ENCODE measurements around the gene SSTR3. TPM values are rescaled to one million over a fixed set of nuclear protein-coding genes. Genes with fewer than 3 reads are reported as not detected.

Gene SSTR3
- total and polyA plus RNA-seq, 2 donors (not counting 1 experiment from before 2014, with no cell fraction given) = 0.64 to 0.98 TPM

DNA sequence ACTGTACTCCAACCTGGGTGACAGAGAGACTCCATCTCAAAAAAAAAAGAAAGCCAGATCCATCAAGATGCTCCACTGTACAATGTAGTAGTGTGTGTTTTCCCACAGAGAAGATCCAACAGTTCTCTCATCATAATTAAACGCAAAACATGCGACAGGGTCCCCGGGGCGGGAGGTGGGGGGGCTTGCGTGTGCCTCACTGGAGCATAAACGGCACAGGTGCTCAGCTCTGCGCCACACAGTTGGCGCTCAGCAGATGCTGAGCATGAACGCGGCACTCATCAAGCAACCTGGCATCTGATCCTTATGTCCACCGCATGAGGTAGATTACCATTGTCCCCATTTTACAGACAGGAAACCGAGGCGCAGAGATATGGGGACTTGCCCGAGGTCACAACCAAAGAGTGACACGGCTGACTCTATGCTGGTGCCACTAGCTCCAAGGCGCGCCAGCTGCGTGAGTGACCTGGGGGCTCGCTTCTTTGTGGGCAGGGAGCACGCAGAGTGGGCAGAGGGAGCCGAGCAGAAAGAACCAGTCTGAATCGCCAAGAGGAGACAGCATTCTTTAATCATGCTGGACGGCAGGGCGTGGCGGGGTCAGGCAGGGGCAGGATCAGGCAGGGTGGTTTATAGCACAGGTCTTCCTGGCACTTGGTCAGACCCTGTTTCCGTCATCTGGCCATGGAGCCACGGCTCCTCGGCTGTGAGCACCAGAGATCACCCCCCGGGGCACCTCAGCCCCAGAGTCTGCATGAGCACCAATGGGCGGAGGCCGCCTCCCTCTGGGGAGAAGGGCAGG lies 32.5 kb downstream of the SSTR3 start:
- Mint-ChIP-seq H3K4me3 (no peak overlapping the region), H3K9me3 (ENCODE audit: insufficient read depth) (no peaks in the 10 kb centered on the region), H3K4me1 (peaks cover 13% of the 10 kb centered on the region), H3K27me3 (peaks cover 25% of the 10 kb centered on the region), H3K27ac (no peak overlapping the region)
- no peak overlapping the region for H3K27ac ChIP-seq (ENCODE audit: low read length in 2 of 2)
- ATAC-seq (ENCODE audit: low read depth) = no peak
- ChIA-PET POLR2A (interaction anchor here (0.7 kb wide), 1 partner anchor 373 kb away, joined by 3 read pairs; no protein-coding TSS in a partner anchor), CTCF (interaction anchor here (1.1 kb wide), 1 partner anchor 81 kb away, joined by 3 read pairs; no protein-coding TSS in a partner anchor)
- H3K9ac ChIP-seq (ENCODE audit: low read length) = no peak overlapping the region
- no peaks in the 10 kb centered on the region for H3K79me2 ChIP-seq (ENCODE audit: control insufficient read depth, insufficient read depth, low read length)
- peaks cover 0 to 16% (median 0%) of the 10 kb centered on the region in 4 experiments for H3K27me3 ChIP-seq (replicated peaks in 1 of 4; ENCODE audit: control extremely low read depth in 1 of 4, control insufficient read depth in 3 of 4, insufficient read depth in 4 of 4, low read length in 3 of 4)
- intact Hi-C loops (cut with micrococcal nuclease) = no loop called here
- no peak for TF ChIP-seq EZH2 (IDR thresholded peaks at IDR 0.05; ENCODE audit: borderline replicate concordance, insufficient read depth, low read depth, low read length, poor library complexity, severe bottlenecking)
- TF ChIP-seq, protein P1, sequence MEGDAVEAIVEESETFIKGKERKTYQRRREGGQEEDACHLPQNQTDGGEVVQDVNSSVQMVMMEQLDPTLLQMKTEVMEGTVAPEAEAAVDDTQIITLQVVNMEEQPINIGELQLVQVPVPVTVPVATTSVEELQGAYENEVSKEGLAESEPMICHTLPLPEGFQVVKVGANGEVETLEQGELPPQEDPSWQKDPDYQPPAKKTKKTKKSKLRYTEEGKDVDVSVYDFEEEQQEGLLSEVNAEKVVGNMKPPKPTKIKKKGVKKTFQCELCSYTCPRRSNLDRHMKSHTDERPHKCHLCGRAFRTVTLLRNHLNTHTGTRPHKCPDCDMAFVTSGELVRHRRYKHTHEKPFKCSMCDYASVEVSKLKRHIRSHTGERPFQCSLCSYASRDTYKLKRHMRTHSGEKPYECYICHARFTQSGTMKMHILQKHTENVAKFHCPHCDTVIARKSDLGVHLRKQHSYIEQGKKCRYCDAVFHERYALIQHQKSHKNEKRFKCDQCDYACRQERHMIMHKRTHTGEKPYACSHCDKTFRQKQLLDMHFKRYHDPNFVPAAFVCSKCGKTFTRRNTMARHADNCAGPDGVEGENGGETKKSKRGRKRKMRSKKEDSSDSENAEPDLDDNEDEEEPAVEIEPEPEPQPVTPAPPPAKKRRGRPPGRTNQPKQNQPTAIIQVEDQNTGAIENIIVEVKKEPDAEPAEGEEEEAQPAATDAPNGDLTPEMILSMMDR (IDR thresholded peaks at IDR 0.05) = no peak
- no peaks in the 10 kb centered on the region for H3K36me3 ChIP-seq (replicated peaks in 1 of 2; ENCODE audit: control extremely low read depth in 1 of 2, control insufficient read depth in 1 of 2, extremely low read depth in 1 of 2, insufficient read depth in 2 of 2, low read length in 1 of 2)
- WGBS (ENCODE audit: insufficient coverage) = 96% methylated on average over 28 of the region's 31 CpGs
- no peak overlapping the region for H2AFZ ChIP-seq (ENCODE audit: insufficient read depth, low read depth, low read length, poor library complexity, severe bottlenecking)
- H3K9me3 ChIP-seq (ENCODE audit: control extremely low read depth in 1 of 3, control insufficient read depth in 2 of 3, insufficient read depth in 1 of 3, low read length in 2 of 3) = peaks cover 0 to 1% (median 0%) of the 10 kb centered on the region in 3 donors
- H3K4me1 ChIP-seq (ENCODE audit: control insufficient read depth in 2 of 2, insufficient read depth in 2 of 2, low read length in 2 of 2) = peaks cover 11 to 15% of the 10 kb centered on the region in 2 donors
- no peak overlapping the region for H3K4me2 ChIP-seq (replicated peaks; ENCODE audit: low read depth, low read length, poor library complexity, severe bottlenecking)
- no peak overlapping the region for H3K4me3 ChIP-seq (ENCODE audit: control extremely low read depth in 1 of 5, extremely low read depth in 1 of 5, insufficient read depth in 1 of 5, low read depth in 2 of 5, low read length in 4 of 5)
- H4K20me1 ChIP-seq (ENCODE audit: control insufficient read depth, insufficient read depth, low read length, poor library complexity, severe bottlenecking) = no peaks in the 10 kb centered on the region
- no peak for DNase-seq

DNA sequence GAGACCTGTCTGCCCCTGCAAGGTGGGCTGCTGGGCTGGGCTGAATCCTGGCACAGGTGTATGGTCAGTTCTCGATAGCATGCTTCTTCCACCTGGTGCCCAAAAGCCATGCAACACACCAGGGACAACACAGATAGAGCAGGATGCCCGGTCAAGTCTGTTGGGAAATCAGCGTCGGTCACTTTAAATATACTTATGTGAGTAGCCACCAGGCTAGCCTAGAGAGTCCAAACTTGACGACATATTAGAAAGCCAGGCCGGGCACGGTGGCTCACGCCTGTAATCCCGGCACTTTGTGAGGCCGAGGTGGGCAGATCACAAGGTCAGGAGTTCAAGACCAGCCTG lies 33.2 kb downstream of the SSTR3 start:
- H2AFZ ChIP-seq (ENCODE audit: insufficient read depth, low read depth, low read length, poor library complexity, severe bottlenecking) = no peak overlapping the region
- peaks cover 0 to 14% (median 0%) of the 10 kb centered on the region in 4 experiments for H3K27me3 ChIP-seq (replicated peaks in 1 of 4; ENCODE audit: control extremely low read depth in 1 of 4, control insufficient read depth in 3 of 4, insufficient read depth in 4 of 4, low read length in 3 of 4)
- no peaks in the 10 kb centered on the region for H4K20me1 ChIP-seq (ENCODE audit: control insufficient read depth, insufficient read depth, low read length, poor library complexity, severe bottlenecking)
- no peaks in the 10 kb centered on the region for H3K9me3 Mint-ChIP-seq (ENCODE audit: insufficient read depth)
- peaks cover 0 to 5% (median 0%) of the 10 kb centered on the region in 3 donors for H3K9me3 ChIP-seq (ENCODE audit: control extremely low read depth in 1 of 3, control insufficient read depth in 2 of 3, insufficient read depth in 1 of 3, low read length in 2 of 3)
- no peak overlapping the region for H3K27ac ChIP-seq (ENCODE audit: low read length in 2 of 2)
- CTCF ChIA-PET = interaction anchor here (1.1 kb wide), 1 partner anchor 81 kb away, joined by 3 read pairs; no protein-coding TSS in a partner anchor
- WGBS (ENCODE audit: insufficient coverage) = 98% methylated on average over 7 of the region's 10 CpGs
- H3K27ac Mint-ChIP-seq = no peak overlapping the region
- H3K4me1 Mint-ChIP-seq = peaks cover 13% of the 10 kb centered on the region
- H3K36me3 ChIP-seq (replicated peaks in 1 of 2; ENCODE audit: control extremely low read depth in 1 of 2, control insufficient read depth in 1 of 2, extremely low read depth in 1 of 2, insufficient read depth in 2 of 2, low read length in 1 of 2) = no peaks in the 10 kb centered on the region
- no peak overlapping the region for H3K4me3 ChIP-seq (ENCODE audit: control extremely low read depth in 1 of 5, extremely low read depth in 1 of 5, insufficient read depth in 1 of 5, low read depth in 2 of 5, low read length in 4 of 5)
- ATAC-seq (ENCODE audit: low read depth) (no peak), DNase-seq (no peak)
- peaks cover 30% of the 10 kb centered on the region for H3K27me3 Mint-ChIP-seq
- H3K4me2 ChIP-seq (replicated peaks; ENCODE audit: low read depth, low read length, poor library complexity, severe bottlenecking) = no peak overlapping the region
- H3K4me3 Mint-ChIP-seq = no peak overlapping the region
- H3K4me1 ChIP-seq (ENCODE audit: control insufficient read depth in 2 of 2, insufficient read depth in 2 of 2, low read length in 2 of 2) = peaks cover 11 to 15% of the 10 kb centered on the region in 2 donors
- POLR2A ChIA-PET = interaction anchor here (0.7 kb wide), 1 partner anchor 372 kb away, joined by 3 read pairs; no protein-coding TSS in a partner anchor
- intact Hi-C loops (cut with micrococcal nuclease) = no loop called here
- H3K9ac ChIP-seq (ENCODE audit: low read length) = no peak overlapping the region
- no peaks in the 10 kb centered on the region for H3K79me2 ChIP-seq (ENCODE audit: control insufficient read depth, insufficient read depth, low read length)
- TF ChIP-seq, protein P1 (IDR thresholded peaks at IDR 0.05) = no peak
- no peak for TF ChIP-seq EZH2 (IDR thresholded peaks at IDR 0.05; ENCODE audit: borderline replicate concordance, insufficient read depth, low read depth, low read length, poor library complexity, severe bottlenecking)

Data from B cell (primary cell).